GM21723 (cell line): ENCODE data around the gene PARP15.

ENCODE experiments used
- ATAC-seq: cut with Tn5 transposase; IDR thresholded peaks from one replicate; pipeline ENCODE4 v1.9.1; 2021; ENCODE audit warnings: mild to moderate bottlenecking, moderate library complexity; ENCODE audit not compliant: unreplicated experiment

The PARP15 gene

DNA sequence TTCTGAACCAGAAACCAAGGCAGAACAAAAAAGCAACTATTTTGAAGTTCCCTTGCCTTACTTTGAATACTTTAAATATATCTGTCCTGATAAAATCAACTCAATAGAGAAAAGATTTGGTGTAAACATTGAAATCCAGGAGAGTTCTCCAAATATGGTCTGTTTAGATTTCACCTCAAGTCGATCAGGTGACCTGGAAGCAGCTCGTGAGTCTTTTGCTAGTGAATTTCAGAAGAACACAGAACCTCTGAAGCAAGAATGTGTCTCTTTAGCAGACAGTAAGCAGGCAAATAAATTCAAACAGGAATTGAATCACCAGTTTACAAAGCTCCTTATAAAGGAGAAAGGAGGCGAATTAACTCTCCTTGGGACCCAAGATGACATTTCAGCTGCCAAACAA, 8.7 kb upstream of the PARP15 start:
- ATAC-seq = no peak

DNA sequence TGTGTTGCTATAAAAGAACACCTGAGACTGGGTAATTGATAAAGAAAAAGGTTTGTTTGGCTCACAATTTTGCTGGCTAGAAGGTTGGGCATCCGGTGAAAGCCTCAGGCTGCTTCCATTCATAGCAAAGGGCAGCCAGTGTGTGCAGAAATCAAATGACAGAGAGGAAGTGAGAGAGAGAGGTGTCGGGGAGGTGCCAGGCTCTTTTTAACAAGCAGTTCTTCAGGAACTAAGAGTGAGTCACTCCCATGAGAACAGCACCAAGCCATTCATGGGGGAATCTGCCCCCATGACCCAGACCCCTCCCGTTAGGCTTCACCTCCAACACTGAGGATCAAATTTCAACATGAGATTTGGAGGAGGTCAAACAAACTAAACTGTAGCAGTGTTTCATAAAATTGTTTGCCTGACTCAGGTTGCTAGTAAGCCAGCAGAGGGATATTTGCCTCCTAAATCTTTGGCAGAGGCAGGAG, 4.5 kb upstream of the PARP15 start:
- no peak for ATAC-seq

DNA sequence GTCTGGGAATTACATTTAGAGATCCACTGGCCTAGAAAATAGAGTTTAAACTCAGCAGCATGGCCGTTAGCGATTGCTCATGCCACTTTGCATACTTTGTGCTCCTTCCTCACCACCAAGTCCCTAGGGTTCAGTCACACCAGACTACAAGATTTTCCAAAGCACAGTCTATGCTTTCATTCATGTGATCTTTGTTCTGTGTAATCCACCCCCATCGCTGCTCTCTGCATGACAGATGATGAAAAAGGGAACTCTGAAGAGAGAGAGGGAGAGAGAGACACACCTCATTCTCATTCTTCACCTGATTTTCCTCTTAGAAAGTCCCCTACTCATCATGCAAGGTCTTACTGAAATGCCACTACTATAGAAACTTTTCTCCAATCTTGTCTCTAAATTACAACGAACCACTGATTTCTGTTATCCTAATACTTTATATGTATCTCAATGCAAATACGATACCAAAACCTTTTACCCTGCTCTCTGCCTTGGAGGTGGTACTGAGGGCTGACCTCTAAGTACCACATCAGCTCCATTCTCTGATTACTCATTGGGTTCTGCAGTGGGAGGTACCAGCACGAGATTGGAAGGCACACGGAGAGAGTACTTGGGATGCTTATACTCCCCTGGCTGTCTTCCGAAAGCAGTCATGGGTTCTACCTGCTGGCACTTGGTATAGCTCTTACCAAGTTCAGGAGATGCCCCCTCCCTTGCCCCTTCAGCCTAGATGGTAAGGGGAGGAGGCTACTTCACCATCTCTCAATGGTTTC, 1.1 kb upstream of the PARP15 start:
- peak; percentile 82 for ATAC-seq

DNA sequence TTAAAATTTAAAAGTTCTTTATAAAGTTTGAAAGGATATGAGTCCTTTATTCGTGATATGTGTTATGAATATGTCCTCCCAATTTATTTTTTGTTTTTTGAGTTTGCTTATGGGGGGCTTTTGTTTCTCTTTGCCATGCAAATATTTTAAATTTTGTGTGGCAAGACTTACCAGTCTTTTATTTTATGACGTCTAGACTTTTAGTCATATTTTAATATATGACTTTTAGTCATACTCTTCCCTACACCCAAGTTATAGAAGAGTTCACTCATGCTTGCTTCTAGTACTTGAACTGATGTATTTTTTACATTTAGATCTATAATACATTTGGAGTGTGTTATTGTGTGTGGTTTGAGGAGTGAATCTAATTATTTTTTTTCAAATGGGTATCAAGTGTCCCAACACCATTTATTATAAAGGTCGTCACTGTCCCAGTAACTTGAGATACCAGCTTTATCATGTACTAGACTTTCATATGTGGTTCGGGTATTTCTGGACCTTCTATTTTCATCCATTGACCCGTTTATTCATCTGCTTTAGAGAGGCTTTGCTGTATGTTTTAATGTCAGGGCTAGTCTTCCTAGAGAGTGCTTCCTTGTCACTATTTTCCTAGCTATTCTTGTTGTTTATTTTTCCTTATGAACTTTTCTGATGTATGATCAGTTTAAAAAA, 755 bp downstream of the PARP15 start:
- no peak for ATAC-seq

DNA sequence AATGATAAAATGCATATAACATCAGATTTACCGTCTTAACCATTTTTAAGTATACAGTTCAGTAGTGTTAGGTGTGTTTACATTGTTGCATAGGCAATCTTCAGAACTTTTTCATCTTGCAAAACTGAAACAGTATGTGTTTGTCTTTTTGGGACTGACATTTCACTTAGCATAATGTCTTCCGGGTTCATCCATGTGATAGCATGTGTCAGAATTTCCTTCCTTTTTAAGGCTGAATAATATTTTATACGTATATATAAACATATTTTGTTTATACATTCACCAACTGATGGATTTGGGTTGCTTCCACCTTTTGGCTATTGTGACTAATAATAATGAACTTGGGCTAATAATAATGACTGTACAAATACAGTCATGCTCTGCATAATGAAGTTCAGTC, 3.0 kb downstream of the PARP15 start:
- ATAC-seq = no peak

DNA sequence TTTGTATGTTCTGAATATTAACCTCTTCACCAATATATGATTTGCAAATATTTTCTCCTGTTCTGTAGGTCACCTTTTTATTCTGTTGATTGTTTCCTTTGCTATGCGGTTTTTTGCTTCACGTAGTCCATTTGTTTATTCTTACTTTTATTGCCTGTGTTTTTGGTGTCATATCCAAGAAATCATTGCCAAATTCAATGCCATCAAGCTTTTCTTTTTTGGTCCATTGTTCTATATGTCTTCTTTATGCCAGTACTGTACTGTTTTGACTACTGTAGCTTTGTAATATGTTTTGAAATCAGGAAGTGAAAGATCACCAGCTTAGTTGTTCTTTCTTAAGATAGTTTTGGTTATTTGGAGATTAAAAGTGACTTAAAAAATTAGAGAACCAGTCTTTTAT, 4.2 kb downstream of the PARP15 start:
- no peak for ATAC-seq

DNA sequence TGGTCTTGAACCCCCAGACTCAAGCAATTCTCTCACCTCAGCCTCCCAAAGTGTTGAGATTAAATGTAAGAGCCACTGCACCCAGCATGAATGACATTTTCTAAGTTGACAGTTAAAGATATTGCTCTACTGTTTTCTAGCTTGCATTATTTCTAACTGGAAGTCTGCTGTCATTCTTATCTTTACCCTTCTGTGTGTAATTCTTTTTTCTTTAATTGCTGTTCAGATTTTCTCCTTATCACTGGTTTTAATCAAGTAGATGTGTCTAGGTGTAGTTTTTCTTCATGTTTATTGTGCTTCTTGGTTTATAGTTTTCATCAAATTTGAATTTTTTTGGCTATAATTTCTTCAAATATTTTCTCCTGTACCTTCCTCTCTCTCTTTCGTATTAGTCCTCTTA, 4.9 kb downstream of the PARP15 start:
- no peak for ATAC-seq

DNA sequence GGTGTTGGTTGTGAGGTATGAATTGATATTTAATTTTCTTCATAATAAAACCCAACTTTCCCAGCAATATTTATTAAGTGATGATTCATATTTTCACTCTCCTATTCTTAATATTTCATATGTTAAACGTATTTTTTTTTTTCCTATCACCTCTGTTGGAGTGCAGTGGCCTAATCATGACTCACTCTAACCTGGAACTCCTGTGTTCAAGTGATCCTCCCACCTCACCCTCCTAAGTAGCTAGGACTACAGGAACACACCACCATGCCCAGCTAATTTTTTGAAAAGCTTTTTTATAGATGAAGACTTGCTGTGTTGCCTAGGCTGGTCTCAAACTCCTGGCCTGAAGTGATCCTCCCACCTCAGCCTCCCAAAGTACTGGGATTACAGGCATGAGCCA, 8.6 kb downstream of the PARP15 start:
- ATAC-seq = no peak

DNA sequence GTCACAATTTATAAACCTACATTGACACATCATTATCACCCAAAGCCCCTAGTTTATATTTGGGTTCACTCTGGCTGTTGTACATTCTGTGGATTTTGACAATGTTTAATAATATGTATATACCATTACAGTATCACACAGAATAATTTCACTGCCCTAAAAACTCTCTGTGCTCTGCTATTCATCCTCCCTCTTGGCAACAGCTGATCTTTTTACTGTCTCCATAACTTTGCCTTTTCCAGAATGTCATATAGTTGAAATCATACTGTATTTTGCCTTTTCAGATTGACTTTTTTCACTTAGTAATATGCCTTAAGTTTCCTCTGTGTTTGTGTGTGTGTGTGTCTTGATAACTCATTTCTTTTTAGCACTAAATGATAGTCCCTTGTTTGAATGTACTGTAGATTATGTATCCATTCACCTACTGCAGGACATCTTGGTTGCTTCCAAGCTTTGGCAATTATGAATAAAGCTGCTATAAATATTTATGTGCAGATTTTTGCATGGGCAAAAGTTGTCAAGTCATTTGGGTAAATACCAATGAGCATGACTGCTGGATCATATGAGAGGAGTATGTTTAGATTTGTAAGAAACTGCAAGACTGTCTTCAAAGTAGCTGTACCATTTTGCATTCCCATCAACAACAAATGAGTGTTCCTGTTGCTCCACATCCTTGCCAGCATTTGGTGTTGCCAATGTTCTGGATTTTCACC, 9.5 kb downstream of the PARP15 start:
- no peak for ATAC-seq

DNA sequence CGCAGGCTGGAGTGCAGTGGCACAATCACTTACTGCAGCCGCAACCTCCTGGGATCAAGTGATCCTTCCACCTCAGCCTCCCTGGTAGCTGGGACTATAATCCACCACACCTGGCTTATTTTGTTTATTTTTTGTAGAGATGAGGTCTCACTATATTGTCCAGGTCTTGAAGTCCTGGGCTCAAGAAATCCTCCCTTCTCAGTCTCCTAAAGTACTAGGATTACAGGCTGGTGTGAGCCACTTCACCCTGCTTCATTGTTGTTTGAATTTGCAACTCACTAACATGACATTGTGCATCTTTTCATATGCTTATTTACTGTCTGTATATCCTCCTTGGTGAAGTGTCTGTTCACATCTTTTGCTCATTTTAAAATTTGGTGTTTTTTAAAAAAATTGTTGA, 10.1 kb downstream of the PARP15 start:
- ATAC-seq = no peak

DNA sequence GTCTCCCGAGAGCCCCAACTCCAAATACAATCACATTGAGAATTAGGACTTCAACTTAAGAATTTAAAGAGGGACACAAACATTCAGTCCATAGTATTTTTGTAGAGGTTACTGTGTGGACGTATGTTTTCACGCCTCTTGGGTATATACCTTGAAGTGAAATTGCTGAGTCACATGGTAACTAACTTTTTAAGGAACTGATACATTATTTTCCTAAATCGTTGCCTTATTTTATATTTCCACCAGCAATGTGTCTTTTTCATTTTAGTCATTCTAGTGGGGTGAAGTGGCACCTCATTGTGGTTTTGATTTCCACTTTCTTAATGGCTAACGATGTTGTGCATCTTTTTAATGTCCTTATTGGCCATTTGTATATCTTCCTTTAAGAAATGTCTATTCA, 11.8 kb downstream of the PARP15 start:
- no peak for ATAC-seq

DNA sequence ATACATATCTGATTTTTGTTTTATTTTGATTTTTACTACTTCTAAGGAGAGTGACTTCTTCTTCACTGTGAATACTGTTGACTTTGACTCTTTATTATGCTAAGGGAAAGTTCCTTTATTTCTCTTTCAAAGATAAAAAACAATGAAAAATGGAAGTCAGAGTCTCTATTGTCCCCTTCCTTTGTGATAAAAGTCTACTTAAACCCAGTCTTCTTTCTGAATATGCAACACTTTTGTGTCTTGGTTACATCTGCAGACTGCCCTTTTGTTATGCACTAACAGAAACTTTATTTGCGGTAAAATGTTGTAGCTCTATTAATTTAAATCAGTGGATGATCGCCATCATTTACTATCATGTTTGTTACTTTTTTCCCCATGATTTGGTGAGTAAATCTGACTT, 13.2 kb downstream of the PARP15 start:
- ATAC-seq = no peak

DNA sequence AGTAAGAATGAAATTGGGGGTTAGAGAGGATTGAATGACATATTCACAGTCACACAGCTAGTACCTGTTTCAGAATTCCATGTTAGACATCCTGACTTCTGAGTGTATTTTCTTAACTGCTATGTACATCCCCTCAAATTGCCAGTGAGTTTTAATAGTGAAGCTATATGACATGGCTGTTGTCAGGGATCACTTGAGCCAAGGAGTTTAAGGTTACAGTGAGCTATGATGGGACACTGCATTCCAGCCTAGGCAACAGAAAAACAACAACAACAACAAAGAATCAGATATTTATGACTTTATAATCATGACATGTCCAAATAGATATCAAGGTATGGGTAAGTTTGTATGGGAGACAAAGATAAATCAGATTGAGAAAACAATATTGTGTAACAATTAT, 16.6 kb downstream of the PARP15 start:
- no peak for ATAC-seq

DNA sequence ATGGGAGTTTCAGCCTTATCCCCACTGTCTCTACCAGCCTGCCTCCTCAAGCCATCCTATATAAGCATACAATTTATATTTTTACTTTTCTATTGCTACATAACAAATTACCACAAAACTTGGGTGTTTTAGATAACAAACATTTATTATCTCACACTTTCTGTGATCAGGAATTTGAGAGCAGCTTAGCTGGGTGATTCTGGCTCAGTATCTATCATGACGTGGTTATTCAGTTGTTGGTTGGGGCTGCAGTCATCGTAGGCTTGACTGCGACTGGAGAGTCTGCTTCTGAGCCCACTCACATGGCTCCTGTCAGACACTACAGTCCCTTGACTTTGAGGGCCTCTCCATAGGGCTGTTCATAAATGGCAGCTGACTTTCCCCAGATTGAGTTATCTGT, 20.7 kb downstream of the PARP15 start:
- ATAC-seq = no peak

DNA sequence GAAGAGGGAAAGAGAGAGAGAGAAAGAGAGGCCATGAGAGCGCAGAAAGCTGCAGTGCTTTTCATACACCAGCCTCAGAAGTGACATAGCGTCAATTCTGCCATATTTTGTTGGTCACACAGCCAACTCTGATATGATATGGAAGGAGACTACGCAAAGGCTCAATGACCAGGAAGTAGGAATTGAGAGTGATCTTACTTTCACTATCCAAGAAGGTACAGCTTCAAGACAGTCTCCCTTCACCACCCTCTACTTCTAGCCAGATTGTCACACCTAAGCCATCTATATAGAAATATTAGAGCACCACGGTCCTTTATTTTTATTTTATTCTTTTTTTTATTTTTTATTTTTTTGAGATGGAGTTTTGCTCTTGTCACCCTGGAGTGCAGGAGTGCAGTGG, 21.1 kb downstream of the PARP15 start:
- no peak for ATAC-seq

DNA sequence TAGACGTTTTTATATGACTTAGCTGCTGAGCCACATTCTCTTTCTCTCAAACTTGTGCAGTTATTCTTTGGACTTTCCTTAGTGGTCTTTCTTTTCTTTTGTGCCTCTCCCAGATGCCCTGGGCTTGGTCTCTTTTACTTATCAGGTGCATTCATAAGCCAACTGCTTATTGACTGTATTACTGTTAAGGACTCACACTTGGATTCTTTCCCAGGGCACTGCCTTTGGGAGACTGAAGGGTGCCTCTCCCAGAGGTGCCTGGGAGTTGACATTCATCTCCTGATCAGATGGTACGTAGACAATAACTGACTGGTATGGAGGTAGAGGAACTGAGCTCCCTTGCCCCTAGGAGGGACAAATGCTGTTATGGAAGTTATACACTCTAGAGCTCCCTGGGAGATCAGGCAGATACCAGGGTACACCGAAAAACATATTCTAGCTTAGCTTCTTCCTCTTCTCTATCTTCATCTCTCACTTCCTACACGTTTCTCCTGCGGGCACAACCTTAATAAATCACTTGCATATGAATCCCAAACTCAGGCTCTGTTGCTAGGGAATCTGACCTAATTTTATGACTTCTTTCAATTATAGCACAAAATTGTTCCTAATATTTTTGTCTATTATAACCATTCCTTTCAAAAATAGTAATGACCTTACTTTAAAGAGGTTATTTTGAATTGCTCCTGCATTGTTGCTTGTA, 24.7 kb downstream of the PARP15 start:
- no peak for ATAC-seq

DNA sequence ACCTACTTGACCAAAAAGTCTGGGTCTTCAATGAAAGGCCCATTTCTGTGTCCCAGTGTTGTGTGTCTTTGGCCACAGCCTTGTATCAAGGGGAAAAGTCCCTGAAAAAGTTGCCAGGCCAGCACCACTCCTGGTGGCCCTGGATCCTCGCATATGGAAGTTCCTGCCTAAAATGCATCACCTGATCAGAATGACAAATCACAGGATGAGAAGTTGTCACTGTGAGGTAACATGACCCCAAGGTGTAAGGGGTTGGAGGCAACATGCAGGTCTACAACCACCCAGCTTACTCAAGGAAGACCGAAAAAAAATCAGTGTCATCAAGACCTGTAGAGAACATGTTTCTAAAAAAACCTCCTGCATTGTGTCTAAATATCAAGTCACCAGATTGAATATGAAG, 25.6 kb downstream of the PARP15 start:
- ATAC-seq = no peak

DNA sequence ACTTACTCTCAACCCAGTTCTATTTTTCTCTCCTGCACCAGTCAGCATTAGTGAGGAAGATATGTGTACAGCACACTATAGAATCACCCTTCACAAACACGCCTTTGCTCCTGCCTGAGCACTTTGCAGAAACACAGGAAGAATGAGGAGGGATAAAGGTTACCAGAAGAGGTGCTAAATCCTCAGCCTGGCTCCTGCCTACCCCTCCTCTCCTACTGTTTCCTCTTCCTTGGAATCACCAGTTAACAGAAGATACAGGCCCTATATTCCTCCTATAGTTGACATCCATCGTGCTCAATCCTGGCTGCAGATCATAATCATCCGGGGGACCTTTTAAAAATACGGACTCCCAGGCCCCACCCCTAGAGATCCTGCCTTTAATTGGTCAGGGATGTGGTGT, 28.9 kb downstream of the PARP15 start:
- no peak for ATAC-seq

DNA sequence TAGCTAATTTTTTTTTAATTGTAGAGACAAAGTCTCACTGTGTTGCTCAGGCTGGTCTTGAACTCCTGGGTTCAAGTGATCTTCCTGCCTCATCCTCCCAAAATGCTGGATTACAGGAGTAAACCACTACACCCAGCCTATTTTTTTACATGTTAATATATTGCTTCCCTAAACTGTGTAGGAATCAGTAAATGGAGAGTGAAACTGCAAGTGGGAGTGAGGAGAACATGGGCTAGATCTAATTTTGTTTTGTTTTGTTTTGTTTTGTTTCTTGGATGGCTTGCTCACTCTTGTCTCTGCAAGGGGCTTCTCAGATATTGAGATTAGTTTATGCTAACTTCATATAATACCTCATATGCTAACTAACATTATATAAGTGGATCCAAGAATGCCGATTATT, 31.5 kb downstream of the PARP15 start:
- no peak for ATAC-seq

DNA sequence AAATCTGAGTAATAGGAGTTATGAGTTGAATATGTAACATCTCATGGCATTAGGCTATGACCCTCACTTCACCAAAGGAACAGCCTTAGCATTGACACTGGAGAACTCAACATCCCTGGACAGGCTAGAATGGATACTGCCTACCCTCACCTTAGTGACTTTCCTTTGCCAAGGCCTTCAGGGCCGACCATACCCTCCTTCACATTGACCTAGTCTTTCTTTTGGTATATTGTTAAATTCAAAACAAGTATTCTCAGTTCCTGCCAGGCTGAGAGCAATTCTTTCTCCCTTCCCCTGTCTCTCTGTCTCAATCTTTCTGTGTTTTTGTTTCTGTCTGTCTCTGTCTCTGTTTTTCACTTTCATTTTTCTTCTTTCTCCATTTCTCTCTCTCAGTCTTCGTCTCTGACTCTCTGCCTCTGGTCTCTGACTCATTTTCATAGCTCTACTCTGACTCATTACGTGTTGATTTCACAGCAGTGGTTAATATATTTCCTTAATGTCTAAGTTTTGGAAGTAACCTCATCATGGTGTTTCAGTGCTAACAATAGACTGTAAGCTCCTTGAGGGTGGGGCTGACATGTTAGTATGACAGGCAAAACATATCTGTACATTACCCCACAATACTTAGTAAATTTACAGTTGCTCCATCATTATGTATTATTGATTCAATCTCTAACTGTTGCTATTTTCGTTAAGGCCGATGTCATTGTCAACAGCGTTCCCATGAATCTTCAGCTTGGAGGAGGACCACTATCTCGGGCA, 32.5 kb downstream of the PARP15 start:
- peak; percentile 96 for ATAC-seq

DNA sequence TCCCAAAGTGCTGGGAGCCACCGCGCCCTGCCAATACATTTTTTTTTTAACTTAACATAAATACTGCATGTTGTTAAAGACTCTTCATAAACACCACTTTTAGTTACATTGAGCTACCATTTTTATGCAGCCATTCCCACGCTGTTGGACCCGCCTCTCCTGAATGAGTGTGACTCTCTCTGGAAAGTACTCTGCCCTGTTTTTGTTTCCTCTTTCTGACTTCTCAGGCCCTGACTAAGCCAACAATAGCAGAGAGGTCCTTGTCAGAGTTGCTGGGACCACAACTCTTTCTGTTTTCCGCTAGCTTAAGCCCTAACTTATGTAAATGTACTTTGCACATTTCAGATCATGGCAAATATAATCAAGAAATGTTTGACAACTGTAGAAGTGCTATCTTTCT, 35.2 kb downstream of the PARP15 start:
- ATAC-seq = no peak
